CD4-positive, alpha-beta T cell treated with Interleukin-6 for 4 hours (primary cell): ENCODE measurements around the gene C2orf92.
"Not testable (repeated sequence)": the region's sequence is repeated elsewhere in the genome, so short reads cannot be mapped to it uniquely, and the experiment has no call there.

Experiments
- DNase-seq: peaks from one replicate; pipeline ENCODE4 v3.0.0-alpha.2; 2020; ENCODE audit warnings: mixed read lengths

The C2orf92 gene

DNA sequence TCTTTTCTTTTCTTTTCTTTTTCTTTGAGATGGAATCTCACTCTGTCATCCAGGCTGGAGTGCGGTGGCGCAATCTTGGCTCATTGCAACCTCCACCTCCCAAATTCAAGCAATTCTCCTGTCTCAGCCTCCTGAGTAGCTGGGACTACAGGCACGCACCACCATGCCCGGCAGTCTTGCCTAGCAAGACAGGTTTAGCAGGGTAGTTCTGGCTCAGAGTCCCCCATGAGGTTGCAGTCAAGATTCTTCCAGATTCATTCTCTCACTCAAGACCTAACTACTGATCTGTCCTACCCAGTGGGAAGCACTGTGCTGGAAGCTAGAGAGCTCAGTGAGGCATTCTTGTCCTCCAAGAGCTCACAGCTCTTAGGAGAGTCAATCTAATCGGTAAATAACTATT lies 26.2 kb downstream of the C2orf92 start:
- no peak for DNase-seq

- peak; percentile 96 for DNase-seq
Observed at GRCh38 chr2:97697252-97698235, 28.0 kb downstream of the C2orf92 start.

- no peak for DNase-seq
Observed at GRCh38 chr2:97698530-97698929, 29.0 kb downstream of the C2orf92 start.

GRCh38 chr2:97699765-97700444 lies 30.4 kb downstream of the C2orf92 start:
- DNase-seq, result peak; percentile 68

GRCh38 chr2:97701186-97701585 lies 31.7 kb downstream of the C2orf92 start:
- no peak for DNase-seq

GRCh38 chr2:97701851-97702465 lies 32.4 kb downstream of the C2orf92 start:
- DNase-seq, result no peak

DNA sequence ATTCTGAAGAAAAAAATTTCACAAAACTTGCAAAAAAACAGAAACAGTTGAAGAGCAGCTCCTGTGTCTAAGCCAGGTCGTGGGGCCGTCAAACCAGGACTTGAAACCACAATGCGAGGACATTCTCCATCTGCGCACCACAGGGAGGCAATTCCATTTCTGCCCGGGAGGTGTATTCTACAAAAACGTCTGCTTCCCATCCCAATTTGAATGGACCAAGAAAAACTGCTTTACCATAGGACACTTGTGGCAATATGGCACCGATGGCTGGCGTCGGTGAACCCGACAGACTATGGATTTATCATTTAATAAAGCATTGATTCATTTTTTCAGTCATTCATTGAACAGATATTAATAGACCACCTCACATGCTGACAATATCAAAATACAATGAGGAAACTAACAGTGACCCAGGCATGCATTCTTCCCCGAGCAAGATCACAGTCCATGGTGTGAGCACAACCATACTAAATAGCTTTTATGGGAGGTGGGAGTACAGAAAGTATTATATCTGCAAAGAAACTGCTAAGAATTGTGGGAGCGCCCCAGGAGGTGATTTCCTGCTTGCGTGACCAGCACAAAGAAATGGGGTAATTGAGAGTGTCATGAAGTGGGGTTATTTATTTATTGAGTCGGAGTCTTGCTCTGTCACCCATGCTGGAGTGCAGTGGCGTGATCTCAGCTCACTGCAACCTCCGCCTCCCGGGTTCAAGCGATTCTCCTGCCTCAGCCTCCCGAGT lies 33.4 kb downstream of the C2orf92 start:
- no peak for DNase-seq

GRCh38 chr2:97703741-97704140 lies 34.2 kb downstream of the C2orf92 start:
- DNase-seq, result no peak

DNA sequence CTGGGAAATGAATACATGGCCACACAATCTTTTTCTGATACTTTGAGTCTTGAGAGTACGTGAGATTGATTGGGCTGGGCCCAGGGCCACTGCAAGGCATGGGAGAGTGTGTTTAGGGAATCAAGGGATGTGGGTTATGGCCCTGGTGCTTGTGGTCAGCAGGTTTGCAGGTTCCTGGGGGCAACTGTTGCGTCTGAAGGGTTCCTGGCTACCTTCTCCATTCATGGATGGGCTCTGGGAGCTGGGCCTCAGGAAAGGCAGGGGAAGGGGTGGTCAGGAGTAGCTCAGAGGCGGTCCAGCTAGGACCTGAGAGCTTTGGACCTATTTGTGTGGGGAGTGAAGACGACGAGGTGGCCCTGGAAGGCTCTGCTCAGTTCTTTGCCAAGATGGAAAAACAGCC lies 35.5 kb downstream of the C2orf92 start:
- no peak for DNase-seq

- DNase-seq, result no peak
Observed at GRCh38 chr2:97706112-97706511, 36.6 kb downstream of the C2orf92 start.

DNA sequence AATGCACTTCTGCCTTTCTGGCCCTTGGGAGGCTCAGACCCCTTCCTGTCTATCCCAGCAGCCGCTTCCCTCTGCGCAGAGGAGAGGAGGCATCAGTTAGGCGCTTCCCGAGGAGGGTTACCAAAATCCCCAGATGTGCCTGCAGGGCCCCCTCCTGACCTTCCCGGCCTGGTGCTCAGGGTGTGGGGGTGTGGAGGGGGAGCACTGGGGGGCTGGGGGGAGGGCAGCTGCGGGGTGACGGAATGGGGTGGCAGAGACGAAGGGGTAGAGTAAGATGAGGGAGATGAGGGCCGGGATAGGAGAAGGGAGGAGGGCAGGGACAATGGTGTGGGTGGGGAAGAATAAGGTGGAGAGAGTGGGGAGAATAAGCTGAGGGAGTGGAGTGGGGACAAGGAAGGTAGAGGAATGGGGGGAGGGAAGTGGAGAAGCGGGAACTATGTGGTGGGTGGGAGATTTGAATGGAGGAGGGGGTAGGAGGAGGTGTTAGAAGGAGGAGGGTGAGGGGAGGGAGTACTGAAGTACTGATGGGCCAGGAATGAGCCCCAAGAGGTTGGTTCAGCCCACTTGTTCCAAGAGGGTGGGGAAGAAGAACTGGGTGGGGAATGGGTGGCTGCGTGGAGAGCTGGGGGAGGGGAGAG lies 37.3 kb downstream of the C2orf92 start:
- DNase-seq, result no peak

DNA sequence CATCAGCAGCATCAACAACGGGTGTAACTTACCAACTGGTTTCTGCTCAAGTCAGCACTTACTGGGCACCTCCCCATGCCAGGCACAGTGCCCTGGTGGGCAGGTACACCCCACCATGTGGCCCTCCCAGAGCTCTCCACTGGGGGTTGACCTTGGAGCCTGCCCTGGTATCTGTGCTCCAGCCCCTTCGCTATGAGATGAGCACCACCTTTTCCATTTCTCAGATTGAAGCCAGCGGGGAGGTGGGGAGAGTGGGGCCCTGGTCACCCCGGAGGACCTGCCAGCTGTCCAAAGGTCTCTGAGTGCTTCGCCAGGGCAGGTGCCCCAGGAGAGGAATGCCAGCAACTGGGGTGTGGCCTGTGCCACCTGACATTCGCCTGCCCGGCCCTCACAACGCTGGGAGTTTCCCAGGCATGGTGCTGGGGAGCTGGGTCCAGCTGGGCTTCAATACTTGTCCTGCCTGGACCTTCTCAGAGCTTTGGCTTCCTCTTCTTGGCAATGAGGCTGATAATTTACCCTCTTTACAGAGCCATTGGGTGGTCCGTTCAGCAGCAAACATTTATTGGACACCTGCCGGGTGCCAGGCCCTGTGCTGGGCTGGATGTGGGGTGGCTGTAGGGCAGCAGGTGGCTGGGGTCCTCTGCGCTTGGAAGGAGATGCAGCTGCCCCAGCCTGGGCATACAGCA lies 38.0 kb downstream of the C2orf92 start:
- DNase-seq, result no peak

DNA sequence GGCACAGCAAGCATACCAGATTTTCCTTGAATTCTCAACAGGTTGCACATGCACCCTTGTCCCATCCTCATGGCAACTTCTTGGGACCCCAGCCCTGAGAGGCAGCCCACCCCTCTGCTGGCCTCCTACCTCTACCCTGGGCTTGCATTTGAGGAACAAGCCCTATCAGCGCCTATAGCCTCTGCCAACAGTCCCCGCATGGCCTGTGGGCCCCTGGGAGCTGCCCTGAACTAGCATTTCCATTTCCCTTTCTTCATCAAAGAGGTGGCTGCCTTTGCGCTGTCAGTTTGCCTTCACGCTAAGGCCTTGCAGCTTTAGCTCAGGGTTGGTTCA lies 38.5 kb downstream of the C2orf92 start:
- DNase-seq, result no peak

- no peak for DNase-seq
Observed at GRCh38 chr2:97708608-97709007, 39.1 kb downstream of the C2orf92 start.

DNA sequence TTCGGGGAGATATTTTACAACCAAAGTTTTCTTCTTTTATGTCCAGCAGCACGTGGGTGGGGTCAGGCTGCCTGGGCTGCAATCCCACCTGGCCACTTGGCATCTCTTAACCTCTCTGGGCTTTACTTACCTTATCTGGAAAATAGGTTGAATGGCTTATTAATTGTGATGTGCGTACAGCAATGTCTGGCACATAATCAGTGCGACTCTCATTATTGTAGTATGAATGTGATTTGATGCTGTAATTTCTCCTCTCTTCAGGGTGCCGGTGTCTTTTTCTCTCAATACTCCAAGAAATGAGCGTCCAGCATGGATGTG lies 41.8 kb downstream of the C2orf92 start:
- no peak for DNase-seq

DNA sequence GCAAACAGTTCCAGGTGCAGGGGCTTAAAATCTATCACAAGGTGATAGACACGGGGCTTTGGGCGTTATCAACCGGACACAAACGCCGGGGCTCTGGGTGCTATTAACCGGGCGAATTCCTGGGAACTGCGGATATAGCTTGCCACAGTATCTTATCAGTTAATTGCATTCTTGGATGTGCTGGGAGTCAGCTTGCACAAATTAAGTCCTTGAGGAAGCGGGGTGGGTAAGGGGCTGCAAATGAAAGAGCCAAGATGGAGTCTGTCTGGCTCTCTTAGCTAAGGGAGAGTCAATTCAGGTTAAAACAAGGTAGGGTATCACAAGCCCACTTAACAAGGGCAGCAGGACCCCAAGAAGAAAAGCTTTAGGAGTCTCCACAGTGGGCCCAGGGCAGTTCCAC lies 42.7 kb downstream of the C2orf92 start:
- not testable (repeated sequence) for DNase-seq

DNA sequence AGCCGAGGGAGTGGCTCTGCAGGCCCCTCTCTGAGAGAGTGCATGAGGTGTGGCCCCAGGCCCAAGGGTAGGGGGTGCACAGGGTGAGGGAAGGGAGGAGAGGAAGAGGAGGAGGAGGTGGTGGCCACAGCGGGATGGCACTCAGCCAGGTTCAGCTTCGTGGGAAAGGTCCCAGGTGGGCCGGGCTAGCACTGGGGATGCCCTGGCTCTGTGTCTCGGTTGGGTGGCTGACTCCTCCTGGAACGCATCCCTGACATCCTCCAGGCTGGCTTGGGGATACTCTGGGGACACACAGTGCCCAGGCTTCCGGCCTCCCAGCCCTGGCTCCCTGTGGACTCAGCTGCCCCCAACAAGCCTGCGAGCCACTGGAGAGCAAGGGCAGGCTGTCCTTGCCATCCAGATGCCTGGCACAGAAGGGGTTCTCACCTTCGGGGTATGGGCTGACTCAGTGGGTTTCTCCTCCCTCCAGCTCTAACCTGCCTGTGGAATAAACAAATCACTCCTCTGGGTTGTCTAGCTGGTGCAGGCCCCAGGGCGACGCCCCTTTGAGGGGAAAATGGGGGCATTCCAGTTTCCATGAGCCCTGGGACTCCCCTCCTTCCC lies 43.3 kb downstream of the C2orf92 start:
- DNase-seq, result peak; percentile 46

DNA sequence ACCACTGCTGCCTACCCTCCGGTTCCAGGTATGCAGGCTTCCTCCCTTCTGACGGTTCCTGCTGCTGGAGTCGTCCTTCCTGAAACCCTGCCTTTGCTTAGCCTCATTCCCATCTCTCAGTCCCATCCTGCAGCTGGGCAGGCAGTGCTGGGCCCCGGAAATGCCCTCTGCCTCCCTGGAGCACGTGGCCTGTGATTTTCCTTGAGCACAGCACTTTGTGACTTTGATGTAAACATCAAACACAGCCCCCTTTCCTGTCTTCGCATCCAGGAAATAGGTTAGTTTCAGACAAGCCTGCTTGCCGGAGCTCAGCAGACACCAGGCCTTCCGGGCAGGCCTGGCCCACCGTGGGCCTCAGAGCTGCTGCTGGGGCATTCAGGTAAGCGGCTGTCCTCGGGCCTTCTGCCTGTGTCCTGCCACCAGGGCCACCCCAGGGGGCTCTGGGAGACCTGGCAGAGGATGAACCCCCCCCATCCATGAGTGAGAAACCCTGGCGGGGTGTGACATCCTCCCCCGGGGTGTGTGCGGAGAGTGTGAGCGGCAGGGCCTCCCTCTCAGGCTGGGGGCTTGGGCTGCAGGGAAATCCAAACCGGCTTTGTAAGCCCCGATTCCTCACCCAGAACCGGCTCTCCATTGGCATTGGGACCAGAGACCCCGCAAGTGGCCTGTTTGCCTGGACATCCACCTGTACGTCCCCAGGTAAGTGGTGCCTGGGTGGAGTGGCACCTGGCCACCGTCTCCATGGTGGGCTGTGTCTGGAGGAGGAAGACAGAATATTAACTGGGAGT lies 44.0 kb downstream of the C2orf92 start, which contains the start of gene ZAP70:
Gene ZAP70 (plus strand): TSS at position 281 of the 788 bp plus-strand sequence. CDS start 10,461 bp downstream, outside the sequence.
- DNase-seq, result peak; percentile 79

DNA sequence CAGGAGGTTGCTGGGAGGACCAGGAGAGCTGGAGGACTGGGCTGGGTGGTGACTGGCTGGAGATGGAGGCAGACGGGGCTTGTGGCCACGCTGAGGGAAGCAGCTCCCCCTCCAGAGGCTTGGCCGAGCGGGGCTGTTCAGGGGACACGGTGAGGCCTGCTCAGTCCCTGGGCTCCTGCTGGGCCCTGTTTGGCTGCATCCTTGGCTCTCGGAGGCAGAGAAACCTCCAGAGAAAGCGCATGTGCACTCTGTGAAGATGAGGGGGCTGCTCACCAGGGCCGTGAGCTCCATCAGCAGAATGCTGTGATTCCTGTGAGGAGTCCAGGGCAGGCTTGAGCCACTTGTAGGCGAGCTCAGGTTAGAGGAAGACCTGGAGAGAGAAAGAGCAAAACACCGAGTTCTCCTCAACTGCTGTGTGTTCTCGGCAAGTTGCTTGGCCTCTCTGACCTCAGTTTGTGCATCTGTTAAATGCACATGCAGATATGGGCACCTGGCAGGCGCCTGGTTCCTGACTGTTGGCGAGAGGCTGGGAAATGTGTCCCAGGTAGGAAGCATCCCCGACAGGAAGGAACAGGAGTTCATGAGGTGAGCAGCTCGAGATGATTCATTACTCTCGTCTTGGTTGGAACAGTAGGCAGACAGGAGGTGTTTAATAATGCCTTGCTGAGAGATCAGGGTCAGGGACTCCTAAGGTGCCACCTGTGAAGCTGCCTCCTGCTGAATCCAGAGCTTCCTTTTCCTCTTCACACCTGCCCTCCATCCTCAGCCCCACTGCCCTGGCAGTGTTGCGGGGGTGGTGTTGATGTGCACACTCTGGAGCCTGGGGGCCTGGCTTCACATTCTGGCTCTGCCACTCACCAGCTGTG lies 44.8 kb downstream of the C2orf92 start:
- peak; percentile 48 for DNase-seq
